Measurements from ENCODE around the gene CDKAL1.

DNA sequence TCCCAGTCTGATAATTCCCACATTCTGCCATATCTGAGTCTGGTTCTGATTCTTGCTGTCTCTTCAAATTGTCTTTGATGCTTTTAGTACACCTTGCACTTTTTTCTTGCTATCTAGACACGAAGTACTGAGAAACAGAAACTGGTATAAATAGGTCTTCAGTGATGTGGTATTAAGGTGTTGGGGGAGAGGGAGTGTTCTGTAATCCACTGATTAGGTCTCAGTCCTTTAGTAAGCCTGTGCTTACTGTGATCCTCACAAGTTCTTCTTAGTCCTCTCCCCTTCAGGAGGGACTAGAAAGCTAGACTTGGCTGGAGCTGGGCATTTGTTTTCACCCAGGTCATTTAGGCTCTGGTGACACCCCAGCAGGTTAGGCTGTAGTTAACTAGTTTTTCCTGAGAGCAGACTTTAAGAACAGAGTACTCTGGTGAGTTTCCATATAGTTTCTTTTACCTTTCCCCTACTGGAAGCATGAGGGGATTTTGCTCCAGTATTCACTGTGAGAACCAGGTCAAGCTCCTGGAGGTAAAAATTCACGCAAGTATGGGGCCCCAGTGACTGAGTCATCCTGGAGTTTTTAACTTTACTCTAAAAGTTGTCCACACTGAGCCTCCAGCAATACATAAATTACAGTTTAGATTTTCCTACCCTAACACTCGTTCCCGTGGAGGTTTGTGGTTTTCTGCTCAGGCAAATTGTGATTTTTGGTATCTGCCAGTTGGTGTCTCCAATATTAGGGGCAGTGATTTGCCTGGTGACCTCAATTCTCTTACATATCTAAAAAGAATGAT, 154.6 kb downstream of the CDKAL1 start:
- TF ChIP-seq POLR2AphosphoS5 (IDR thresholded peaks at IDR 0.05) (no peak), POLR2A (IDR thresholded peaks at IDR 0.05) (no peak)
- TF ChIP-seq, protein P1, sequence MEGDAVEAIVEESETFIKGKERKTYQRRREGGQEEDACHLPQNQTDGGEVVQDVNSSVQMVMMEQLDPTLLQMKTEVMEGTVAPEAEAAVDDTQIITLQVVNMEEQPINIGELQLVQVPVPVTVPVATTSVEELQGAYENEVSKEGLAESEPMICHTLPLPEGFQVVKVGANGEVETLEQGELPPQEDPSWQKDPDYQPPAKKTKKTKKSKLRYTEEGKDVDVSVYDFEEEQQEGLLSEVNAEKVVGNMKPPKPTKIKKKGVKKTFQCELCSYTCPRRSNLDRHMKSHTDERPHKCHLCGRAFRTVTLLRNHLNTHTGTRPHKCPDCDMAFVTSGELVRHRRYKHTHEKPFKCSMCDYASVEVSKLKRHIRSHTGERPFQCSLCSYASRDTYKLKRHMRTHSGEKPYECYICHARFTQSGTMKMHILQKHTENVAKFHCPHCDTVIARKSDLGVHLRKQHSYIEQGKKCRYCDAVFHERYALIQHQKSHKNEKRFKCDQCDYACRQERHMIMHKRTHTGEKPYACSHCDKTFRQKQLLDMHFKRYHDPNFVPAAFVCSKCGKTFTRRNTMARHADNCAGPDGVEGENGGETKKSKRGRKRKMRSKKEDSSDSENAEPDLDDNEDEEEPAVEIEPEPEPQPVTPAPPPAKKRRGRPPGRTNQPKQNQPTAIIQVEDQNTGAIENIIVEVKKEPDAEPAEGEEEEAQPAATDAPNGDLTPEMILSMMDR (IDR thresholded peaks at IDR 0.05) = no peak
